ENCODE data around the gene GCK. TPM values are rescaled to one million over a fixed set of nuclear protein-coding genes. Genes with fewer than 3 reads are reported as not detected.

GCK gene
- total RNA-seq, 1 experiment from 2014 or later: not detected

- BruUV-seq (replicated peaks): no TSS peak
- Mint-ChIP-seq H3K27me3 (ENCODE audit: insufficient read depth, unreplicated experiment) (no peaks in the 10 kb centered on the region), H3K4me1 (ENCODE audit: insufficient read depth, unreplicated experiment) (no peaks in the 10 kb centered on the region), H3K27ac (ENCODE audit: low read depth, unreplicated experiment) (no peak within 1 kb of the TSS), H3K4me3 (ENCODE audit: unreplicated experiment) (no peak within 1 kb of the TSS), H3K9me3 (ENCODE audit: unreplicated experiment) (no peaks in the 10 kb centered on the region), H3K36me3 (ENCODE audit: insufficient read depth, unreplicated experiment) (no peaks in the 10 kb centered on the region)
- intact Hi-C loops (cut with micrococcal nuclease): no loop called here
- POLR2A ChIA-PET: interaction anchor here (0.8 kb wide), 1 partner anchor 76 kb away, joined by 3 read pairs; the partner anchor contains the start of gene PGAM2
- no peak for TF ChIP-seq CTCF (IDR thresholded peaks at IDR 0.05; ENCODE audit: unreplicated experiment)
- DNase-seq (ENCODE audit: unreplicated experiment): no peak
- CTCF ChIA-PET: no interaction called here
Measured at GRCh38 chr7:44141221-44141850, 47.9 kb downstream of the GCK start, which contains the start of gene MYL7. Gene MYL7, minus strand, starts transcription at chr7:44141332. Its CDS starts 27 bp downstream, at chr7:44141305.

- no TSS peak for BruUV-seq (replicated peaks)
- Mint-ChIP-seq H3K27me3 (ENCODE audit: insufficient read depth, unreplicated experiment) (no peaks in the 10 kb centered on the region), H3K36me3 (ENCODE audit: insufficient read depth, unreplicated experiment) (no peaks in the 10 kb centered on the region), H3K9me3 (ENCODE audit: unreplicated experiment) (no peaks in the 10 kb centered on the region), H3K4me3 (ENCODE audit: unreplicated experiment) (no peak overlapping the region), H3K4me1 (ENCODE audit: insufficient read depth, unreplicated experiment) (peaks cover 3% of the 10 kb centered on the region), H3K27ac (ENCODE audit: low read depth, unreplicated experiment) (no peak overlapping the region)
- ChIA-PET POLR2A (no interaction called here), CTCF (interaction anchor here (0.9 kb wide), 1 partner anchor 120 kb away, joined by 3 read pairs; no protein-coding TSS in a partner anchor)
- DNase-seq (ENCODE audit: unreplicated experiment): no peak
- intact Hi-C loops (cut with micrococcal nuclease): no loop called here
- TF ChIP-seq CTCF (IDR thresholded peaks at IDR 0.05; ENCODE audit: unreplicated experiment): no peak
Measured at GRCh38 chr7:44140341-44140740, 48.9 kb downstream of the GCK start.

GRCh38 chr7:44139311-44140010, 49.8 kb downstream of the GCK start:
- H3K9me3 Mint-ChIP-seq (ENCODE audit: unreplicated experiment): no peaks in the 10 kb centered on the region
- no peak for TF ChIP-seq CTCF (IDR thresholded peaks at IDR 0.05; ENCODE audit: unreplicated experiment)
- ChIA-PET POLR2A (no interaction called here), CTCF (no interaction called here)
- H3K4me3 Mint-ChIP-seq (ENCODE audit: unreplicated experiment): no peak overlapping the region
- DNase-seq (ENCODE audit: unreplicated experiment): no peak
- peaks cover 10% of the 10 kb centered on the region for H3K4me1 Mint-ChIP-seq (ENCODE audit: insufficient read depth, unreplicated experiment)
- H3K27me3 Mint-ChIP-seq (ENCODE audit: insufficient read depth, unreplicated experiment): no peaks in the 10 kb centered on the region
- BruUV-seq (replicated peaks): no TSS peak
- no peaks in the 10 kb centered on the region for H3K36me3 Mint-ChIP-seq (ENCODE audit: insufficient read depth, unreplicated experiment)
- intact Hi-C loops (cut with micrococcal nuclease): no loop called here
- H3K27ac Mint-ChIP-seq (ENCODE audit: low read depth, unreplicated experiment): no peak overlapping the region

GRCh38 chr7:44138698-44139097, 50.5 kb downstream of the GCK start:
- no TSS peak for BruUV-seq (replicated peaks)
- DNase-seq (ENCODE audit: unreplicated experiment): no peak
- ChIA-PET POLR2A (no interaction called here), CTCF (no interaction called here)
- Mint-ChIP-seq H3K27ac (ENCODE audit: low read depth, unreplicated experiment) (no peak overlapping the region), H3K9me3 (ENCODE audit: unreplicated experiment) (no peaks in the 10 kb centered on the region), H3K4me3 (ENCODE audit: unreplicated experiment) (no peak overlapping the region), H3K36me3 (ENCODE audit: insufficient read depth, unreplicated experiment) (no peaks in the 10 kb centered on the region), H3K27me3 (ENCODE audit: insufficient read depth, unreplicated experiment) (no peaks in the 10 kb centered on the region), H3K4me1 (ENCODE audit: insufficient read depth, unreplicated experiment) (peaks cover 10% of the 10 kb centered on the region)
- no peak for TF ChIP-seq CTCF (IDR thresholded peaks at IDR 0.05; ENCODE audit: unreplicated experiment)
- intact Hi-C loops (cut with micrococcal nuclease): no loop called here
